Fibroblast of mammary gland (primary cell): Measurements from ENCODE around the gene PTPRD.
A peak's percentile ranks its signal among the peaks of the same experiment; 100 is the strongest.

Experiments used
- DNase-seq: peaks from one replicate; pipeline ENCODE4 v3.0.0-alpha.2; 2010; ENCODE audit warnings: low read depth
- H3K4me3 ChIP-seq: 2 replicates; pipeline ENCODE4 v1.5.1; 2011; ENCODE audit warnings: low read depth, mild to moderate bottlenecking, low read length, moderate library complexity; ENCODE audit not compliant: control insufficient read depth
- TF ChIP-seq, protein P1 (sequence below): conservative IDR thresholded peaks from 2 replicates; pipeline ENCODE4 v1.5.1; 2011; ENCODE audit warnings: low read depth, low read length, inconsistent platforms; ENCODE audit not compliant: control insufficient read depth, insufficient read depth

The PTPRD gene

GRCh38 chr9:10232352-10232930 lies 380.4 kb downstream of the PTPRD start:
- DNase-seq, result peak; percentile 19
- TF ChIP-seq, protein P1, sequence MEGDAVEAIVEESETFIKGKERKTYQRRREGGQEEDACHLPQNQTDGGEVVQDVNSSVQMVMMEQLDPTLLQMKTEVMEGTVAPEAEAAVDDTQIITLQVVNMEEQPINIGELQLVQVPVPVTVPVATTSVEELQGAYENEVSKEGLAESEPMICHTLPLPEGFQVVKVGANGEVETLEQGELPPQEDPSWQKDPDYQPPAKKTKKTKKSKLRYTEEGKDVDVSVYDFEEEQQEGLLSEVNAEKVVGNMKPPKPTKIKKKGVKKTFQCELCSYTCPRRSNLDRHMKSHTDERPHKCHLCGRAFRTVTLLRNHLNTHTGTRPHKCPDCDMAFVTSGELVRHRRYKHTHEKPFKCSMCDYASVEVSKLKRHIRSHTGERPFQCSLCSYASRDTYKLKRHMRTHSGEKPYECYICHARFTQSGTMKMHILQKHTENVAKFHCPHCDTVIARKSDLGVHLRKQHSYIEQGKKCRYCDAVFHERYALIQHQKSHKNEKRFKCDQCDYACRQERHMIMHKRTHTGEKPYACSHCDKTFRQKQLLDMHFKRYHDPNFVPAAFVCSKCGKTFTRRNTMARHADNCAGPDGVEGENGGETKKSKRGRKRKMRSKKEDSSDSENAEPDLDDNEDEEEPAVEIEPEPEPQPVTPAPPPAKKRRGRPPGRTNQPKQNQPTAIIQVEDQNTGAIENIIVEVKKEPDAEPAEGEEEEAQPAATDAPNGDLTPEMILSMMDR, result peak; percentile 21
- H3K4me3 ChIP-seq, result no peak overlapping the region

DNA sequence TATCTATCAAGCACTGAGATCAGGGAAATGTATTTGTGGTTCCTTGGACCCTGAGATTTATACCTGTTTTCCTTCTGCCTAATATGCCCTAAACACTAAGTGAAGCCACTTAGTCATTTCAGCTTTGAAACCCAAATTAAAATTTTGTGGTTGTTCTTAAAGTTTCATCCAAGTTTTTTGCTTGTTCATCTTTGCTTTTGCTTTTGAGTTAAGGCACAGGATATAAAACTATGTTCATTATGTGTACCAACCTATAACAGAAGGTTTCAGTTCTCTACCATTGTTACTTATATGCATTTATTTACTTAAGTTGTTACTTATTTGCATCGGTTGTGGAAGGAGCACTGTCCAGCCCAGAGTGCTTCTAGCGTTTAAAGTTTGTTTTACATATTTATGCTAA lies 382.3 kb downstream of the PTPRD start:
- H3K4me3 ChIP-seq, result no peak overlapping the region
- DNase-seq, result no peak
- TF ChIP-seq, protein P1, result no peak

GRCh38 chr9:10228082-10228481 lies 384.7 kb downstream of the PTPRD start:
- no peak overlapping the region for H3K4me3 ChIP-seq
- no peak for DNase-seq
- TF ChIP-seq, protein P1, result no peak

- DNase-seq, result no peak
- H3K4me3 ChIP-seq, result no peak overlapping the region
- TF ChIP-seq, protein P1, result no peak
Observed at GRCh38 chr9:10226996-10227395, 385.8 kb downstream of the PTPRD start.

GRCh38 chr9:10212702-10213101 lies 400.1 kb downstream of the PTPRD start:
- TF ChIP-seq, protein P1, result no peak
- no peak for DNase-seq
- H3K4me3 ChIP-seq, result no peak overlapping the region

DNA sequence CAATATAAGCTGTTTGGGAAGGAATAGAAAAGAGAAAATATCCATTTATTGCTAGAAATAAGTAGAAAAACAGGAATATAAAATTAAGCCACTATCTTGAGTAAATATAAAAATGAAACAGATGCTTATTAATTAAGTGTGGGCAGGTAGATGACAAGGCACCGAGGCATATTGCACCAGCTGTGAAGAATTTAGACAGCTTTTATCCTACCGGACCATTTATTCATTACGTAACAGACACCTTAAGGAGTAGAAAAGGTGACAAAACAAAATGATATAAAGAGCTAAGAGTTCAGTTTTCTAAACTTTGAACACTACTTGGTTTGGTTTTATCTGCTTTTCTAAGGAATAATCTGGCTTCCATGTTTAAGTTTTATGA lies 404.1 kb downstream of the PTPRD start:
- no peak for DNase-seq
- TF ChIP-seq, protein P1, result no peak
- H3K4me3 ChIP-seq, result no peak overlapping the region

- no peak overlapping the region for H3K4me3 ChIP-seq
- TF ChIP-seq, protein P1, result no peak
- no peak for DNase-seq
Observed at GRCh38 chr9:10204276-10204675, 408.5 kb downstream of the PTPRD start.
